Osteoblast (primary cell): ENCODE data around the gene DYRK1A. TPM values are rescaled to one million over a fixed set of nuclear protein-coding genes. Genes with fewer than 3 reads are reported as not detected.

Experiments
- DNase-seq: peaks from one replicate; pipeline ENCODE4 v3.0.0; 2011; ENCODE audit warnings: low spot score, mixed read lengths; ENCODE audit not compliant: insufficient read length; ENCODE audit errors: missing footprints
- H2AFZ ChIP-seq: 2 replicates; pipeline ENCODE4 v1.6.0; 2011; ENCODE audit warnings: mild to moderate bottlenecking, low read length
- H3K27ac ChIP-seq: 2 replicates; pipeline ENCODE4 v1.5.1; 2011; ENCODE audit warnings: mild to moderate bottlenecking, low read depth, low read length, moderate library complexity
- H3K27me3 ChIP-seq: 2 replicates; pipeline ENCODE4 v1.6.0; 2012; ENCODE audit warnings: mild to moderate bottlenecking, control low read depth, inconsistent platforms, low read length, moderate library complexity; ENCODE audit not compliant: insufficient read depth
- H3K36me3 ChIP-seq: 2 replicates; pipeline ENCODE4 v1.5.1; 2011; ENCODE audit warnings: mild to moderate bottlenecking, low read length, control low read depth, moderate library complexity; ENCODE audit not compliant: insufficient read depth
- H3K4me1 ChIP-seq: 2 replicates; pipeline ENCODE4 v1.5.1; 2011; ENCODE audit warnings: mild to moderate bottlenecking, low read length, control low read depth, moderate library complexity; ENCODE audit not compliant: insufficient read depth
- H3K4me2 ChIP-seq: 2 replicates; pipeline ENCODE4 v1.6.0; 2011; ENCODE audit warnings: mild to moderate bottlenecking, low read length; ENCODE audit not compliant: insufficient read depth
- H3K4me3 ChIP-seq: fragments of 200-600 bp; sonication (generic); 3 replicates; pipeline ENCODE4 v1.5.1; 2012; ENCODE audit warnings: mild to moderate bottlenecking, low read length, inconsistent platforms; ENCODE audit not compliant: insufficient read depth
- H3K79me2 ChIP-seq: 2 replicates; pipeline ENCODE4 v1.6.0; 2012; ENCODE audit warnings: mild to moderate bottlenecking, low read length, control low read depth, inconsistent platforms; ENCODE audit not compliant: insufficient read depth
- H3K9me3 ChIP-seq: 2 replicates; pipeline ENCODE4 v1.5.1; 2011; ENCODE audit warnings: low read depth, low read length, control low read depth
- H4K20me1 ChIP-seq: 2 replicates; pipeline ENCODE4 v1.6.0; 2012; ENCODE audit warnings: mild to moderate bottlenecking, low read length, control low read depth; ENCODE audit not compliant: insufficient read depth
- total RNA-seq: library from RNA; depleted of rRNA; stranded (reverse); fragments of >200 nt; gene quantifications from 2 replicates; pipeline ENCODE4 v1.2.3, GENCODE V29; 2012
- TF ChIP-seq, protein P1 (sequence below): IDR thresholded peaks from 2 replicates; pipeline ENCODE4 v1.5.1; 2011; ENCODE audit warnings: mild to moderate bottlenecking, low read depth, low read length, moderate library complexity; ENCODE audit errors: extremely low read depth

DYRK1A gene
- total RNA-seq, 1 donor: 99.2 TPM

DNA sequence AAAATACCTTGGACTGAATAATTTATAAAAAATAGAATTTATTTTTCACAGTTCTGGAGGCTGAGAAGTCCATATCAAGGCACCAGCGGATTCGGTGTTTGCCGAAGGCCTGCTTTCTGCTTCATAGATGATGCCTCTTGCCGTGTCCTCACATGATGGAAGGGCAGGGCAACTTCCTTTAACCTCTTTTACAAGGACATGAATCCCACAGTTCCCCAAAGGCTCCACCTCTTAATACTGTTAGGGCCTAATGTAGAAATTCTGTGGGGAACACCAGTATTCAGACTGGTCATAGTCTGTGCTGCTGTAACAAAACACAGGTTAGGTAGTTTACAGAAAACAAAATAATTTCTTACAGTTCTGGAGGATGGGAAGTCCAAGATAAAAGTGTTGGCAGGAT lies 25.9 kb downstream of the DYRK1A start:
- Histone ChIP-seq H3K4me3 (no peak overlapping the region), H3K27ac (no peak overlapping the region), H2AFZ (no peak overlapping the region), H3K27me3 (no peaks in the 10 kb centered on the region), H4K20me1 (peaks cover 71% of the 10 kb centered on the region), H3K9me3 (no peaks in the 10 kb centered on the region), H3K4me2 (no peak overlapping the region), H3K79me2 (peaks cover 99% of the 10 kb centered on the region), H3K36me3 (no peaks in the 10 kb centered on the region), H3K4me1 (peaks cover 7% of the 10 kb centered on the region)
- TF ChIP-seq, protein P1, sequence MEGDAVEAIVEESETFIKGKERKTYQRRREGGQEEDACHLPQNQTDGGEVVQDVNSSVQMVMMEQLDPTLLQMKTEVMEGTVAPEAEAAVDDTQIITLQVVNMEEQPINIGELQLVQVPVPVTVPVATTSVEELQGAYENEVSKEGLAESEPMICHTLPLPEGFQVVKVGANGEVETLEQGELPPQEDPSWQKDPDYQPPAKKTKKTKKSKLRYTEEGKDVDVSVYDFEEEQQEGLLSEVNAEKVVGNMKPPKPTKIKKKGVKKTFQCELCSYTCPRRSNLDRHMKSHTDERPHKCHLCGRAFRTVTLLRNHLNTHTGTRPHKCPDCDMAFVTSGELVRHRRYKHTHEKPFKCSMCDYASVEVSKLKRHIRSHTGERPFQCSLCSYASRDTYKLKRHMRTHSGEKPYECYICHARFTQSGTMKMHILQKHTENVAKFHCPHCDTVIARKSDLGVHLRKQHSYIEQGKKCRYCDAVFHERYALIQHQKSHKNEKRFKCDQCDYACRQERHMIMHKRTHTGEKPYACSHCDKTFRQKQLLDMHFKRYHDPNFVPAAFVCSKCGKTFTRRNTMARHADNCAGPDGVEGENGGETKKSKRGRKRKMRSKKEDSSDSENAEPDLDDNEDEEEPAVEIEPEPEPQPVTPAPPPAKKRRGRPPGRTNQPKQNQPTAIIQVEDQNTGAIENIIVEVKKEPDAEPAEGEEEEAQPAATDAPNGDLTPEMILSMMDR: no peak
- DNase-seq: no peak

DNA sequence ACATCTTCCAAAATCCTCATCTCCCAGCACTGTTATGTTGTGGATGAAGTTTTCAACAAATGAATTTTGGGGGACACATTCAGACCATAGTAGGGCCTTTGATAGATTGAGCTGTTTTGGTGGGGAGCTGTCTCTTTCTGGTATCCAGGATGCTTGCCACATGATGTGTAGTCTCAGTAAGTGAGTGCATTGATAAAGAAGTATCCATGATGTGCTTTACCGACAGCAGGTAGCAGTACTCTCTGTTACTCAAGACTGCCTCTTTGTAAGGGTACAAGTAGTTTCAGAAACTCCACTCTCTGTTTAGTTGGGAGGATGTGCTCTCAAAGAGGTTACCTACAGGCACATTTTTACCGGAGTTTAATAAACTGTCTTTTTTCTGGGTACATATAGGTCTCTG lies 26.5 kb downstream of the DYRK1A start:
- peaks cover 7% of the 10 kb centered on the region for H3K4me1 ChIP-seq
- peaks cover 73% of the 10 kb centered on the region for H4K20me1 ChIP-seq
- H3K27me3 ChIP-seq: no peaks in the 10 kb centered on the region
- H3K27ac ChIP-seq: no peak overlapping the region
- no peak overlapping the region for H3K4me3 ChIP-seq
- peaks cover 98% of the 10 kb centered on the region for H3K79me2 ChIP-seq
- H3K36me3 ChIP-seq: no peaks in the 10 kb centered on the region
- H2AFZ ChIP-seq: no peak overlapping the region
- H3K9me3 ChIP-seq: no peaks in the 10 kb centered on the region
- DNase-seq: no peak
- no peak overlapping the region for H3K4me2 ChIP-seq
- TF ChIP-seq, protein P1: no peak

DNA sequence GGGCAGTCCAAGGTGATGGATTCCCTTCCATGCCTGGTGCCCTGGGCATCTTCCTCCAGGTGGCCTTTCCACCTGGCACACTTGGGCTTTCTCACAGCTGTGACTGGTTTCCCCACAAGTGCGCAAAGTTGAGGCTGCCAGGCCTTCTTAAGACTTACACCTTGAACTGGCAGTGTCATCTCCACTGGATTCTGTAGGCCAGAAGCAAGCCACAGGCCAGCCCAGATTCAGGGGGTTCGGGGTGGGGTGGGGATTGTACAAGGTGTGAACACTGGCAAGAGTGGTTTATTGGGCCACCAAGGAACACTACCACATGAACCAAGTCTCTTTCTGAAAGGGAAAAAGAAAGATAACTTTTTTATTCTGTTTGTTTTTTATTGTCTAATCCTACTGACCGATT lies 27.2 kb downstream of the DYRK1A start:
- peaks cover 75% of the 10 kb centered on the region for H4K20me1 ChIP-seq
- no peak overlapping the region for H3K4me3 ChIP-seq
- no peak overlapping the region for H3K27ac ChIP-seq
- TF ChIP-seq, protein P1: no peak
- H3K4me1 ChIP-seq: peaks cover 7% of the 10 kb centered on the region
- no peak overlapping the region for H3K4me2 ChIP-seq
- peaks cover 99% of the 10 kb centered on the region for H3K79me2 ChIP-seq
- no peaks in the 10 kb centered on the region for H3K27me3 ChIP-seq
- no peak for DNase-seq
- no peaks in the 10 kb centered on the region for H3K9me3 ChIP-seq
- no peaks in the 10 kb centered on the region for H3K36me3 ChIP-seq
- no peak overlapping the region for H2AFZ ChIP-seq

DNA sequence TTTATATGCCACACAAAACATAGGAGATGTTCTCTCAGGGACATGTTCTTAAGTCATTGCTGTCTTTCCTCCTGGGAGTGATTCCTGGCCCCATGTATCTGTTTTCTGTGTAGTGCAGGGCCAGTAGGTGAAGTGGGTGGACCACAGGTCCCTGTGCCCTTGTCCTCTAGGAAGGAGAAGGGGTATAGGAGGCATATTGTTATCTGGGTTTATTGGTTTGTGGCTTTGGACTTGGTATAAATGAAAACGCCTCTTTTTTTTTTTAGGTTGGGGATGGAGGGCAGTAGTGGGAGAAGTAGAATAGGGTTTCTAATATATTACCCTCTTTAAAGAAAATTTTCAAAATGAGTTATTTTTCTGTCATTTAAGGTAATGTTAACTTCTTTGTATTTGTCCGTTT lies 29.4 kb downstream of the DYRK1A start:
- Histone ChIP-seq H3K4me2 (no peak overlapping the region), H3K4me1 (no peaks in the 10 kb centered on the region), H3K27ac (no peak overlapping the region), H3K4me3 (no peak overlapping the region), H3K79me2 (peaks cover 99% of the 10 kb centered on the region), H3K9me3 (no peaks in the 10 kb centered on the region), H3K27me3 (no peaks in the 10 kb centered on the region), H4K20me1 (peaks cover 74% of the 10 kb centered on the region), H2AFZ (no peak overlapping the region), H3K36me3 (no peaks in the 10 kb centered on the region)
- TF ChIP-seq, protein P1: no peak
- no peak for DNase-seq
